ENCODE measurements around the gene SMIM38. TPM values are rescaled to one million over a fixed set of nuclear protein-coding genes. Genes with fewer than 3 reads are reported as not detected.

The SMIM38 gene
- total and polyA plus RNA-seq, 9 of the 15 experiments (the other 6 are each of a cell fraction or from before 2014, with no cell fraction given) = 0.07 to 1.2 (median 0.21) TPM; not detected in 2

DNA sequence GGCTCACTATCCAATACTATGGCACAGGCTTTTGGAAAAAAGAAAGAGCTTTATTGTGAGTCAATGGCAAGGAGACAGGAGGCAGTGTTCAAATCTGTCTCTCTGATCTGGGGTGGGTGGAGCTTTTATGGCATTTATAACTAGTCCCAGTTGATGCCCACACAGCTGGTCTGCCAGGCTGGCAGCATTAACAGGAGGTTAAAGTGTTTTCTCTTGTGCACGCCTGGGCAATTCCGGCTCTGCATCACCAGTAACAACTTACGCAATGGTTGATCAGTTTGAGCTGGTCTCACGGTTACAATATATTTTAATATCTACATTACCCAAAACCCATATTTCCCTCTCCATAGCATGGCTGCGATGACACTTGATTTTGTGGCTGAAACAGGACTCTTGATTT is 15.1 kb upstream of the SMIM38 start:
- Histone ChIP-seq H3K79me2 (ENCODE audit: control insufficient read depth, insufficient read depth, low read length) (no peaks in the 10 kb centered on the region), H3K4me1 (replicated peaks in 1 of 2; ENCODE audit: control insufficient read depth in 2 of 2, insufficient read depth in 2 of 2, low read length in 2 of 2) (peaks cover 14 to 17% of the 10 kb centered on the region in 2 experiments; a peak in 4 of 5 replicates), H2AFZ (ENCODE audit: low read depth, low read length) (no peak overlapping the region), H4K20me1 (replicated peaks; ENCODE audit: control insufficient read depth, insufficient read depth, low read length) (no peaks in the 10 kb centered on the region), H3K9me3 (replicated peaks; ENCODE audit: control insufficient read depth, insufficient read depth, low read depth, low read length) (no peaks in the 10 kb centered on the region), H3K36me3 (ENCODE audit: control insufficient read depth, insufficient read depth, low read length) (no peaks in the 10 kb centered on the region), H3K27me3 (ENCODE audit: control insufficient read depth in 2 of 2, insufficient read depth in 2 of 2, low read length in 2 of 2) (peaks cover 0 to 1% of the 10 kb centered on the region in 2 experiments; a peak in 2 of 5 replicates), H3K9me1 (ENCODE audit: control insufficient read depth, insufficient read depth, low read length) (no peaks in the 10 kb centered on the region), H3K9ac (ENCODE audit: insufficient read depth in 1 of 2, low read depth in 2 of 2, low read length in 2 of 2) (no peak overlapping the region), H3K4me3 (no peak overlapping the region), H3K4me2 (ENCODE audit: insufficient read depth, low read length) (no peak overlapping the region), H3K27ac (ENCODE audit: extremely low read depth, low read depth, low read length) (no peak overlapping the region)
- no peak for ATAC-seq
- no peak for FAIRE-seq
- ChIA-PET POLR2A (interaction anchor here (1.2 kb wide), 1 partner anchor 10 kb away, joined by 4 read pairs; no protein-coding TSS in a partner anchor), CTCF (ENCODE audit: low intra/inter-chr PET ratio) (no interaction called here)
- intact Hi-C loops (cut with micrococcal nuclease) = no loop called here
- in situ Hi-C loops (cut with MboI) = no loop called here
- no TSS peak for BruUV-seq (replicated peaks)
- WGBS (ENCODE audit: insufficient coverage, low coverage, missing lambda C conversion rate) = 23% methylated on average over 5 of the region's 5 CpGs
- no peak for DNase-seq (ENCODE audit: extremely low read depth in 1 of 4, low spot score in 3 of 4)
- no peak for TF ChIP-seq ZBTB1 (CRISPR knock-in tag; IDR thresholded peaks at IDR 0.05; ENCODE audit: borderline replicate concordance, low read depth)
- no peak for TF ChIP-seq NR2C2 (CRISPR knock-in tag; IDR thresholded peaks at IDR 0.05)
- TF ChIP-seq NR2C2 (tag; IDR thresholded peaks at IDR 0.05) = no peak
- TF ChIP-seq E2F6 (IDR thresholded peaks at IDR 0.05; ENCODE audit: borderline replicate concordance in 1 of 2, extremely low read depth in 1 of 2, insufficient read depth in 1 of 2, insufficient read length in 1 of 2, low read depth in 1 of 2, low read length in 1 of 2, poor library complexity in 1 of 2, severe bottlenecking in 1 of 2) = no peak
- TF ChIP-seq PHTF2 (CRISPR knock-in tag; IDR thresholded peaks at IDR 0.05) = no peak
- no peak for TF ChIP-seq EHMT2 (IDR thresholded peaks at IDR 0.05)
- TF ChIP-seq RBM14 (IDR thresholded peaks at IDR 0.05; ENCODE audit: borderline replicate concordance, insufficient read depth, low read depth, low read length) = no peak
- no peak for TF ChIP-seq NR4A1 (CRISPR knock-in tag; IDR thresholded peaks at IDR 0.05)
- TF ChIP-seq NR4A1 (tag; IDR thresholded peaks at IDR 0.05) = no peak
- no peak for TF ChIP-seq PCBP1 (IDR thresholded peaks at IDR 0.05; ENCODE audit: low read depth, low read length, poor library complexity, severe bottlenecking)
- no peak for TF ChIP-seq BCL6 (CRISPR knock-in tag; IDR thresholded peaks at IDR 0.05)
- TF ChIP-seq PTTG1 (tag; IDR thresholded peaks at IDR 0.05; ENCODE audit: low read depth) = no peak
- no peak for TF ChIP-seq MYC (IDR thresholded peaks at IDR 0.05; ENCODE audit: low read depth, low read length)
- no peak for TF ChIP-seq MYC (CRISPR knock-in tag; IDR thresholded peaks at IDR 0.05; ENCODE audit: borderline replicate concordance, low read depth)
- no peak for TF ChIP-seq ZFP36 (IDR thresholded peaks at IDR 0.05; ENCODE audit: low read depth, low read length, partially characterized antibody)
- no peak for TF ChIP-seq KHSRP (IDR thresholded peaks at IDR 0.05)
- TF ChIP-seq ZNF134 (CRISPR knock-in tag; conservative IDR thresholded peaks at IDR 0.05) = no peak
- TF ChIP-seq DEAF1 (CRISPR knock-in tag; IDR thresholded peaks at IDR 0.05) = no peak
